Stimulated activated CD4-positive, alpha-beta T cell treated with anti-CD3 and anti-CD28 coated beads, Interleukin-2, amount 100 ng/mL, for 4 hours (primary cell): ENCODE data around the gene TMEM92.
"Not testable (repeated sequence)": the region's sequence is repeated elsewhere in the genome, so short reads cannot be mapped to it uniquely, and the experiment has no call there.

ENCODE experiments used
- DNase-seq: peaks from one replicate; pipeline ENCODE4 v3.0.0-alpha.2; 2020; ENCODE audit warnings: low read depth

The TMEM92 gene

DNA sequence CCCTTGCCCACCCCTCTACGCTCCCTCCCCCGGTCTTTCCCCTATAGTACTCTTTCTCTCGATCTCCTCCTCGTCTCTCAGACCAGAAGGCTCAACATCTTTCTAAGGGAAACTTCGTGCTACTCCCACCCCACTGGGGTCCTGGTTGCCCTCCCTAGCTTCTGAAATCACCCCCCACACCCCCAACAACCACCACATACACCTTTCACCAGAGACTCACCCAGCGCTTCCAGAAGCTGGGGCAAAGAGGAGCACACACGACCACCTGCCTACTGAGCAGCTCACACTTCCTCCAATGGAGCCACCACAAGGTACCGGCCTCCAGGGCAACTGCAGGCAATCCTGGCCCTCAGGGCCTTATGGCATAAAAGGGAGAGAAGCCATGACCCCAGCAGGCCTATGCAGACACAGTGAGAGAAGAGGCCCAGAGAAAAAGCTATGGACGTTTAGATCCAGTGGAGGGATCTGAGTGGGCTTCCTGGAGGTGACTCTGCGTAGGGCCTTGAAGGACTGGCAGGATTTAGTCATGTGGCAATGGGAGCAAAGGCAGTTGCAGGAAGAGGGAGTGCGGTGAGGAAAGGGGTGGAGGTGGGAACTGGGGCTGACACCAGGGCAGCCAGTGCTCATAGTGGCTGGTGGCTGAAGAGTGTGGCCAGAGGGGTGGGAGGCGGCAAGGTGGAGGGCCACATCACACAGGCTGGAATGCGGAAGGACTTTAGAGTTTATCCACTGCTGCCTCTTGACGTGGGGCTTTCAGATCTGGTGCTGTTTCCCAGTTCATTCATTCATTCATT, 12.1 kb upstream of the TMEM92 start:
- DNase-seq: no peak

DNA sequence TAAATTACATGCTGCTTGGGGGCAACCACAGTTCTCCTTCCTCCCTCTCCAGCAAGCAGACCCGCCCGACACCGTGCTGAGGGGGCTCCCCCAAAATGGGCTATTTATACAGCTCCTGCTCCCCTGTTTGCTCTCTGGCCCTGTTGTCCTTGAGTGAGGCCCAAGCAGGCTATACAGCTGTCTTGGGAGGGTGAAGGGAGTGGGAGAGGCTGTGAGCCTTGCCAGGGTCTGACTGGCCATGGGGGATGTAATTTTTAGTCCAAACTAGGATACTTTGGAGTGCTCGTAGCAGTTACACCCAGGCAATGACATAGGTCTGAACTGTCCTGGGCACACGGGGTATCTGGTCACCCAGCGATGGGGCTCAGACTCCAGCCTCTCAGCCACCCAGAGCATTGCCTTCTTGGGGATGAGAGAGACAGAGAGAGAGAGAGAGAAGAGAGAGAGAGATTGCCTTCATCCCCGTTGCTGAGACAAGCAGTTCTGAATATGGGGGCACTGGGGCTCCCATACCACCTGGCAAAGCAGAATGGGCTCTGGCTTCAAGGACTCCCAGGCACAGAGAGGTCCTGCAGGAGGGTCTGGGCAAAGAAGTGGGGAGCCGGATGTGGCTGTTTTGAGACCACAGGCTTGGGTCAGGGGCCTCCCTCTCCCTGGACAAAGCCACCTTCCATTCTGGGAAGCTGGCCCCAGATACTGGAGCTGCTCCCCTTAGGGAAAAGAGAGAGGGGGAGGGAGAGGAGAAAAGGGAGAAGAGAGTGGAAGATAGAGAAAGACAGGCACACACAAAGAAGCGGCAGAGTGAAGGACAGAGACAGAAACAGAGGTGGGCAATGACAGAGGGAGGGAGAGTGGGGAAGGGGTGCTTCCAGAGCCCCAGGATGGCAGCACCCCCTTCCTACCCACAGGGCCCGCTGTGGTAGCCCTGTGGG, 10.7 kb upstream of the TMEM92 start:
- DNase-seq: no peak

DNA sequence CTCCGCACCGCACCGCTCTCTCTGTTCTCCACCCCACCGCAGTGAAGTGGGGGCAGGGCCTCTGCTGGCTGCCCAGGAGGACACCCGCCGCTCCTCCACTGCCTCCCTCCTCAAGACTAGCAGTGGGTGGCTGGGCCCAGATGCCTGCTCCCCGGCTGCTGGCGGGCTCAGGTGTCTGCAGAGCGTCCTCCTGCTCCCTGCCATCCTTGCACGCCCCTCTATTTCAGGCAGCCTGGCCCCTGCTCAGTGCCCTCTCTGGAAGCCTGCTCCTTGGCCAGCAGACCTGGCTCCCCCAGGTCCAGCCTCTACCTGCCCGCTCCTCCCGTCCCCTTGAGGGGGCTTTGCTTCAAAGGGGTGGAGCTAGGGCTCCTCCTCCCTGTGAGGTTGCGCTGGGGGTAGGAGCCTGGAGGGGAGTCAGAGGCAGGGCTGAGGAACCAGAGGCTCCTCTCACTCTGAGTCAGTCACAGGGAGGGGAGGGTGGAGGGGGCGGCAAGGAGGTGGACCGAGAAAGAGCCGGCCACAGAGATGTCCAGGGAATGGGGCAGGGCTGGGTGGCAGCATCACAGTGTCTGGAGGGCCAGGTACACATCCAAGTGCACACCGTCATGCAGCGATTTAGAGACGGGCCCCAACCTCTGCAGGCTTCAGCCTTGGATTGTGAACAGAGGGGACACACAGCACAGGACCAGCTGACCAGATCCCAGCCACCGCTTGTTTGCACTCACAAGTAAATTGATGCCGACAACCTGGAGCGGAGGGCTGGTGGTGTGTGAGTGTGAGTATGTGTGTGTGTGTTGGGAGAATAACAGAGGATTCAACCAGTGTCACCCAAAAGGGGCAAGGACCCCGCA, 9.8 kb upstream of the TMEM92 start:
- DNase-seq: no peak

DNA sequence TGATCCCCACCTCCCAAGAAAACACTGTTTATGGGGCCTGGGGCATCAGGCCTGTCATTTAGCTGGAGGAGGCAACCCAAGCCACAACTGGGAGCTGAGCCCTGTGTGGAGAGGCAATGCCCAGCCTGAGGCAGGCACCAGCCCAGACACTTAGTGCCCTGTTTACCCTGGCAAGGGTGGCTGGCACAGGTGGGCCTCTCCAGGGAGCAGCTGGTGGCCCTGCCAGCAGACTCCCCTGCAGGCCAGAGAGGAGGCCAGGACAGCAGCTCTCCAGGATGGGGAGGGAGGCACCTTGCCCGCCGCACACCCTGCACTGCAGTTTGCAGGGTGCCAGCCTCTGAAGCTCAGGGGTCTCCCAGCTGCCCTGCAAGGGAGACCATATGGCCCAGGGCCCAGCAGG, 9.1 kb upstream of the TMEM92 start:
- DNase-seq: no peak

DNA sequence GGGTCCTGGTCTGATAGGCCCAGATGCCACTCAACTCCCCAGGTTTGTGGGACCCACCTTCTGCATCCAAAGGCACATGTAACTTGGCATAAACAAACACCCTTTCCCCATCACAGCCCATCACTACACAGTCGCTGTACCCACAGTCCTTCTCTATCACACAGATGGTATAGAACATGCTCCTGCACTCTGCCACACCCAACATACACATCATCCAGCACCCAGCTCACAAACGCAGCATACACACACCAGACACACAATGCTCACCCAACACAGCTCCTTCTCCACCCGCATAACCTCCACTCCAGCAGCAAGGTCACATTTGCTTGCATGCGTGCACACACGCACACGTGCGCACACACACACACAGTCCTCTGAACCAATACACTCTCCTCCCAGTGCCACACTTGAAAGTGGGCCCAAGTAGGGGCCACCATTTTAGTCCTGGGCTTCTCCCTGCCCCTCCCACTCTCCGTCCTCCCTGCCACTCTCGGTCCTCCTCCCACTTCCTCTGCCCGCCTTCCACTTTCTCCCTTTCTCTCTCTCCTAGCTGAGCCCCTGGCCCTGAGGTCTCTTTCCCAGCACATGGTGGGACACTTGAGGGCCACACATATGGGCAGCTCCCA, 8.5 kb upstream of the TMEM92 start:
- no peak for DNase-seq

DNA sequence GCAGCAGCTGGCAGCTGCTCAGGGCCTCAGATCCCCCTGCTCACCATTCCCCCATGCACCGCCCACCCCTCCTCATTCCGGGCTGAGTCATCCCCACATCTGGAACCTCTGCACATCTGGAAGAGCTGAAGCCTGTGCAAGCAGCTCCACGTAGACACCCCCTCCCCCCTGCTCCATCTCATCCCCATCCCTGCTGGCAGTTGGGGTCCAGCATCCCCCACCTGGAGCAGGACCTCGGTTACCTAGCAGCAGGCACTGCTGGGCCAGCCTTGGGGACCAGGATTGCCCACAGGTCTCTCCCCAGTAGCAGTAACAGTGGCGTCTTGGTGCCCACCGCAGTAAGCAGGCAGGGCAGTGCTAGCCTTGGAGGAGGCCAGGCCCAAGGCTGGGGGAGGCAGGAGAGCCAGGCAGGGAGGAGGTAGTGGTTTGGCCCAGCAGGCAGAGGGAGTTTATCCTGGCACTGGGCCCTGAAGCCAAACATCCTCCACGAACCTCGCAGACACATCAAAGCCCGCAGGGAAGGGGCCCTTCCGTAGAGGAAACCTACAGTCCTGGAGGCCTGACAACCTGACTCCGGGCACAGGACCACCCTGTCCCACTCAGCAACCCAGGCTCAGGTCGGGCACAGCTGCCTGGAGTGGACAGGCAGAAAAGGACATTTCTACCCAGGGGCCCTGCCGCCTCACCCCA, 7.7 kb upstream of the TMEM92 start:
- DNase-seq: no peak

DNA sequence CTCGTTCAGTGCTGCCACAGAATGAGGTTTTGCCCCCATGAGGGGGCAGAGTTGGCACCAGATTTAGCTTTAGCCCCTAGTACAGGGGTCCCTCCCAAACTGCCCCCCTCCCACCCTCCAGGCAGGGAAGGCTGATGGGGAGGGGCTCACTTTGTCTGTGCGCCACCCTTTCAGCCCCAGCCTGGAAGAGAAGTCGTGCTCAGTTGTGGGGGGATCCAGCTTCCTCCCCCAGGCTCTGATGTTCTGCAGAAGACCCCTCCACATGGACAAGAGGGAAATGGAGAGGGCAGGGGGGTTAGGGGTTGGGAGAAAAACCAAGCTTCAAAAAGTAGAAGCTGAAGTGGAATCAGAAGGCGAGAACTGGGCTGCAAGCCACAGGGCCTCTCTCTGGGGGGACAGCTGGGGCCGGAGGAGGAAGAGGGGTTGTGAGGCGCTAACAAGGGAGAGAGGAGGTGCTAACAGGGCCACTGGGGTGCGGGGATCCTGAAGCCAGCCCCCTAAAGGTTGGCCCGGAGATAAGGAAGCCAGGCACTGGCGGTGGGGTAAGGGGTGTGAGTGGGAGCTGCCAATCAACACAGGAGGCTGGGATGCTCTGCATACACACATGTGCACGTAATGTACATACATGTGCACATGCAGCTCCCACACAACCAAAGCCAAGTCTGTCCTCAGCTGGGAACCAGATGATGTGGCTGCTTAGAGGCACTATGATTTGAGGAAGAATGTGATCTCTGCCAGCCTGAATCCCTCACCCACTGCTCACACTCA, 7.0 kb upstream of the TMEM92 start:
- DNase-seq: no peak

DNA sequence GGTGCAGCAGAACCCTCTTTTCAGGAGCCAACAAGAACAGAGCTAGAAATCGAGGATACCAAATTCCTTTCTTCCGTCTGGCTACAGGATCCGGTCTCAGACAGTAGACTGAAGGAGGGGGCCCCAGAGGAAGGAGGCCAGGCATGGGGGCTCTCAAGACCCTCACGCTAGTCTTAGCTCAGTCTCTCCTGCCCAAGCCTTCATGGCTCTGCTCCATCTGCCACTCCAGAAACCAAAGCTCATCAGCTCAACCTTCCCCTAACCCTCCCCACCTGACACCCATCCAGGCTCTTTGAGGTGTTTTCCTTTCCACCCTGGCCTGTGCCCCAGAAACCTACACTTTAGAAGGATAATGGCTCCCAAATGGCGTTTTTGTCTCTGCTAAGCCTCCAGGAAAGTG, 6.2 kb upstream of the TMEM92 start:
- DNase-seq: no peak

DNA sequence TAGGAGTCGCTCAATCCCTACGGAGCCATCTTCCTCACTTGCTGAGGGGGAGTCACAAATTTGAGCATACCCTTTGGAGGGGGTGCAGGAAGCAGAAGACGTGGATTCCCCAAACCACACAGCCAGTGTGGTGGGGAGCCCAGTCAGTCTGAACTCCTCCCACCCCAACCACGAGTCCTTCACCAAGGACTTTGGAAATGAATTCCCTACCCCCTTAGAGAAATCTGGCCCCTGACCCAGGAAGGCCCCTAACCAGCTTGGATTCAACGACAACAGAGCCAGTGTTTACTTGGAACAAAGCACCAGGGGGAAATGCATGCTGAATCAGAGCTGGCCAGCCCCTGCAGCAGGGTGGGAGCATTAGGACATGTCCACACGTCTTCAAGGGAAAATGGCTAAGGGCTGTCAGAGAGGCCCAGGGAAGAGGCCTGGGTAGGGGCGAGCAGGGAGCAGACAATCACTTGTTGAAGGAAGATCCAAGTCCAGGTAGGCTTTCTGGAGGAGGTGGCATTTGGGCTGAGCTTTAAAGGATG, 5.5 kb upstream of the TMEM92 start:
- no peak for DNase-seq

DNA sequence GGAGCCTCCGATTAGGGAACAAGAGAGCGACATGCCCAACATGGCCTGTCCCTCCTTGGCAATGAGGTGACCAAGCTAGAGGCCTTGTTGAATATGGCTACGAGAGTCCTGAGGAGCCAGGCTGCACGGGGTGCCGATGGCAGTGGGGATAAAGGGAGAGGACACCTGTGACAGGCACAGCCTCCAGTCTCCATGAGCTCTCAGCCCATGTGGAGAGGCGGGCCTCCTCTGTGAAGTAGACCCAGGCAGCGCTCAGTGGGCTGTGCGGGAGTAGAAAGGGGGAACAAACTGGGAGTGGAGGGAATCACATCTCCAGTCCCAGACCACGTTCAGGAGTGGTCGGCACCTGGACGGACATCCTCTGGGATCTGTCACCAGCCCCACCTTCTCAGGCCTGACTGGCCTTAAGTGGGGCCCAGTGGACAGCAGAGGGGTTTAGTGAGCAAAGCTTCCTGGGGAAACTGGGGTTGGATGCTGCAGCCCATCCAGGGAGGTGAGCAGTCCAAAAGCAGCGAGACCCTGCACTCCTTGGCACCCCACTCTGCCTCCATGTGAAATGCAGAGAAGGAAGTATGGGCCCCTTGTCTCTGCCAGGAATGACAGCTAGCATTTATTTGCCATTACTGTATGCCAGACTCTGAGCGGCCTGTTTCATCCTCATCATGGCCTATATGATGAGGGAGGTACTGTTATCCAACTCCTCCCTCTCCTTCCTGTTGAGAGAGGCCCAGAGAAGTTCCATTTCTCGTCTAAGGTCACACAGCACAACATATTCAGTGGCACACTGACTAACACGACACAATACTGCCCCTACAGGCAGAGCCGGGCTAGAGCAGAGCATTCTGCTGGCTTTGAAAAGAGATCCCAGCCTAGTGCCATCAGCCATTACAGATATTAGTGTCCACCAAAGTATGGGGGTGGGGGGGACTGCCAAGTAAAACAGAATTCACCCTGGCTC, 4.5 kb upstream of the TMEM92 start:
- peak; percentile 38 for DNase-seq

DNA sequence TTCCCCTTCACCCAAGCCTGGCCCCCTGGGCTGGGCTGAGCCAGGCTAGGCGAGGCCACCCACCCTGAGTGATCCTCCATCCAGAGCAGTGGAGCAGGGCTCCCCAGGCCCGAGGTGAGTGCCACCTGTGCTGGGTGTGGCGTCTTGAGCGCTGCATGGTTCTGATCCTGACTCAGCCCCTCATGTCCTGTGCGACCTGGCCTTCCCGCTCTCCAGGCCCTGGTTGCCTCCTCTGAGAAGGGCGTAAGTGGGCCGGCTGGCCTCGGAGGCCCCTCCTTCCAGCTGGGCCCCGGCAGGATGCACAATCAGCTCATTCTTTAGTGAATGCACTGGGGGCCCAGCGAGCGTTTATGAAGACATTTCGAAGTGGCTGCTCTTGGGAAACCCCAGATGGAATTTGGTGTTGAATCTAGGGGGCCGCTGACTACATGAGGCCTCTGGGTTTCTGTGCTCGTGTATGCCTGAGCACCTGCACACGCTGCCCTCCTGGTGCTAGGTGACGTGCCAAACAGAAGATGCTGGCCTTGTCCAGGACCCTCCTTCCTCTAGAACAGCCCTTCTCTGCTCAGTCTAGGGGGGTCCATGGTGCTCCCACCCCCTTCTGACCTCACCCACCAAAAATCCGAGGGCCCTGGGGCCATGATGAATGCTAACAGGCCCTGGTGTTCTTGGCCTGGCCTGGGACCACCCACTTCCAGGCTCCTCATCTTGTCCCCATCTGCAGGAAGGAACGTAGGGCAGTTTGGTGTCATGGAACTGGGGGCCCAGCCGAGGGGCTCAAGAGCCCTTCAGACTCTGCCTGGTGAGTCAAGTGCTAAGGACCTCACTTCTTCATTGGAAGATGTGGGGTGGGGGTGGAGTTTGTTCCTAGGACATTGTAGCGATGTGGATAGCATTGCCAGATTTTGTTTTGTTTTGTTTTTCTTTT, 3.6 kb upstream of the TMEM92 start:
- DNase-seq: no peak

DNA sequence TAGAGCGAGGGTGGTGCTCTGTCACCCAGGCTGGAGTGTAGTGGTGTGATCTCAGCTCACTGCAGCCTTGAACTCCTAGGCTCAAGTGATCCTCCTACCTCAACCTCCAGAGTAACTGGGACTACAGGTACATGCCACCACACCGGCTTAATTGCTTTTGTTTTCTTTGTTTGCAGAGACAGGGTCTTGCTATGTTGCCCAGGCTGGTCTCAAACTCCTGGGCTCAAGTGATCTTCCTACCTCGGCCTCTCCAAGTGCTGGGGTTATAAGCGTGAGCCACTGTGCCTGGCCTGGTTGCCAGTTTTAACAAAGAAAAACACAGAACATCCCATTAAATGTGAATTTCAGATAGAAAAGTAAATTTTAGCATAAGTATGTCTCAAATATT, 2.9 kb upstream of the TMEM92 start:
- not testable (repeated sequence) for DNase-seq

DNA sequence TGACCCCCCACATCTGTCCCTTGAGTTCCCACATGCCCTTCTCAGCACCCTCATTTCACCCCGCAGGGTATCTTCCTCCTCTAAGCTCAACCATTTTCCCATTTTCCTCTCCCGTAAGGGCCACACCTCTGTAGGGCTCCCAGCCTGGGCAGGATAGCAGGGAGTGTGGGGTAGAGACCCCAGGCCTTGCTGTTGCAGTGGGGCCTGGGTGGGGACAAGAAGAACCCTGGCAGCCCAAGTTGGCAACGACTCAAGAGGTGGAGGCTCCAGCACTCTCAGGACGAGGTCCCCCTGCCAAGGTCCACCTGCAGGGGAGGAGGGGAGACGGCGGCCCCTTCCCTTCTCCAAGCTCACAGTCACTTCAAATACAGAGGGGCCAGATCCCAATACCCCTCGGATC, 2.0 kb upstream of the TMEM92 start:
- no peak for DNase-seq

DNA sequence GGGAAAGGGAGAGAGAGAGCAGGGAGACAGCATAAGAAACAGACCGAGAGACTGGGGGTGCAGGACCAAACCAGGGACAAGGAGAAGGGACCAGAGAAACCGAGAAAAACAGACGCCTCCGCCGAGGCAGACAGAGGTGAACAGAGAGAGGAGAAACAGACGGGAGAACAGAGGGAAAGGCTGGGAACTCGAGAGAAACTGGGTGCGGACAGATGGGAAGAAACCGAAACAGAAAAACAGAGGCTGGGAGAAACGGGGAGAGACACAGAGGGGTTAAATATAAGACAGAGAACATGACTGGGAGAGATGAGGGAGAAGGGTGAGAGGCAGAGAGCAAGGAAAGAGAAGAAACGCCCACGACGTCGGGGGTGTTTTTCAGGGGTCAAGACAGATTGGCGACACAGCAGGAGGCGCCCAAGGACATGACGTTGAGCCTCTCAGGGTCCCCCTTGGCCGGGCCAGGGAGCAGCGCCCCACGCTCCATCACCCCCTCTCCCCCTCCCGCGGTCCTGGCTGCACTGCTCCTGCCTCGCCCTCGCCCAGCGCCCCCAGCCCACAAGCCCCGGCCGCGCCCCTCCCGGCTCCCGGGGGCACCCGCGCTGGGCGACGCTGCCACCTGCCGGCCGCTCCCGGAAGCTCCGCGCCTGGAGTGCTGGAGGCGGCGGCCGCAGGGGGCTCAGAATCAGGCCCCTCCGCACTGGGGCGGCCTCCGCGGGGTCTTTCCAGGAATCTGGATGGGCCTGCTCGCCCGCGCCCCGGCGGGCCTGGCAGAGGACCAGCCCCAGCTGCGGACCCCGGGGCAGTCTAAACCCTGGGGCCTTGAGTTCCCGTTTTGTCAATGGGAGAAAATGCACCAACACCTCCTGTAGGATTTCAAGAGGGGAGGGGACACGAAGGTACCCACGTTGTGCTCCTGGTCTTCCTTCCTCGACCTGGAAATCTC, 1.3 kb upstream of the TMEM92 start:
- peak; percentile 37 for DNase-seq

DNA sequence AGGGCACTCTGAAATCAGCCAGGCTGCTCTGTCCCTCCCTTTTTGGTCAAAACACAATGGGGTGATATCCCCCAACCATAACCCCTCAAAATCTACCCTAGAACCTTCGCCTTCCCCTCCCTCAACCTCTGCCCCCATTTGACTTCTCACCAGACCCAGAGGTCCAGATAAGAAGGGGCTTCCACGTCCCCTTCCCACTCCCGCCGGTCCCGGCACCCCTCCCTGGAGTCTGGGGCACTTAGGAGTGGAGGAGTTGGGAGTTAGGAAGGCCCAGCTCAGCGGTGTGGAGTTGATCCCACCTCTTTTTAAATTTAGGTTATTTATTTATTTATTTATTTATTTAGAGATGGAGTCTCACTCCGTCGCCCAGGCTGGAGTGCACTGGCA, 619 bp upstream of the TMEM92 start:
- DNase-seq: no peak

DNA sequence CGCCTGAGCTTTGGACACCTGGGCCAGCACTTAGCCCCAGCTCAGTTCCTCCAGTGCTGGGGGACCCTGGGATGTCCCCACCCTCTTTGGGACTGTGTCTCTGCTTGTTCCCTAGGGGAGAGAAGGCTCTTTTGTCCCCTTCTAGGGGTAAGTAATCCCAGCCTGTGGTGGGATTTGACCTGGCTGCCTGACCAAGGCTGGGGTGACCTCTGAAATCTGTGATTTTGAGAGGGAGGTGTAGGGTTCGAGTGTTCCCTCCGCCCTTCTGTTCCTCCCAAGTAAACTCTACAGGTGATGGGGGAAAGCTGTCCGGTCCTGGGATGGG, 593 bp downstream of the TMEM92 start:
- DNase-seq: no peak

DNA sequence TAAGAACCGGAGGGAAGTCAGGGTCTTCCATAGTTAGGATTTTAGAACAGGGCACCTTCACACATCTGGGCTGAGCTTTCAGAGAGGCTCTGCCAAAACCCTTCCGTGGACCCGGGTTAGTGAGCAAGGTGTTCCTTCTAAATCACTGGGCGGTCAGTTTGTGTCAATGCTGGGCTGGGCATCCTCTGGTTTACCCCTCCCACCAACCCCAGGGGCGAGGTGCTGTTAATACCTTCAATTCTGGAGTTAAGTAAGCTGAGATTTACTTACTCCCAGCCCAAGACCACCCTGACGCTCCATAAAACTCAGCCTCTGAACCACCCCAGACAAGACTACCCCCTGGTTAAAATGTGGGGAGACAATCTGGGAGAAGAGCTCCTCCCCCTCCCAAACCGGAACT, 1.0 kb downstream of the TMEM92 start:
- DNase-seq: no peak
